BJ (cell line): ENCODE results near the gene SLC4A7. TPM values are rescaled to one million over a fixed set of nuclear protein-coding genes. Genes with fewer than 3 reads are reported as not detected.

Experiments
- CTCF ChIA-PET: fragments of 350-600 bp; formaldehyde crosslinking; extraction: SDS; loops from one replicate; lab custom pipeline; 2021; ENCODE audit warnings: antibody characterized with exemption, inconsistent platforms; lab: Yijun Ruan, JAX
- POLR2A ChIA-PET: fragments of 300-600 bp; sonication (Branson Sonifier 250); formaldehyde crosslinking; extraction: SDS; loops from one replicate; lab custom pipeline; 2021; ENCODE audit warnings: antibody characterized with exemption; lab: Charles Lee
- DNase-seq: peaks from one replicate; pipeline ENCODE4 v3.0.0-alpha.2; 2011; ENCODE audit warnings: low read depth
- H3K27me3 ChIP-seq: 2 replicates; pipeline ENCODE4 v1.6.0; 2011; ENCODE audit warnings: low read length; ENCODE audit not compliant: control insufficient read depth, insufficient read depth
- H3K36me3 ChIP-seq: 2 replicates; pipeline ENCODE4 v1.5.1; 2011; ENCODE audit warnings: low read length; ENCODE audit not compliant: control insufficient read depth, insufficient read depth
- H3K4me3 ChIP-seq: 2 replicates; pipeline ENCODE4 v1.5.1; 2011; ENCODE audit warnings: low read depth, mild to moderate bottlenecking, control low read depth, low read length
- polyA plus RNA-seq: library from polyadenylated mRNA; depleted of rRNA; stranded (reverse); fragments of >200 nt; gene quantifications from 2 replicates; pipeline ENCODE4 v1.2.3, GENCODE V29; 2011; rRNA removed
- small RNA-seq: library from RNA; depleted of rRNA; stranded (forward); fragments of <200 nt; gene quantifications from one replicate; pipeline ENCODE3, GENCODE V24; 2012; ENCODE audit warnings: low replicate concordance, low read depth; ENCODE audit not compliant: insufficient read length
- TF ChIP-seq, protein P1 (sequence below): IDR thresholded peaks from 2 replicates; pipeline ENCODE4 v1.5.1; 2011; ENCODE audit warnings: low read depth, mild to moderate bottlenecking, control low read depth, inconsistent platforms, low read length, moderate library complexity; ENCODE audit not compliant: insufficient read depth

Gene SLC4A7
- polyA plus RNA-seq, 1 experiment: 15.4 TPM

DNA sequence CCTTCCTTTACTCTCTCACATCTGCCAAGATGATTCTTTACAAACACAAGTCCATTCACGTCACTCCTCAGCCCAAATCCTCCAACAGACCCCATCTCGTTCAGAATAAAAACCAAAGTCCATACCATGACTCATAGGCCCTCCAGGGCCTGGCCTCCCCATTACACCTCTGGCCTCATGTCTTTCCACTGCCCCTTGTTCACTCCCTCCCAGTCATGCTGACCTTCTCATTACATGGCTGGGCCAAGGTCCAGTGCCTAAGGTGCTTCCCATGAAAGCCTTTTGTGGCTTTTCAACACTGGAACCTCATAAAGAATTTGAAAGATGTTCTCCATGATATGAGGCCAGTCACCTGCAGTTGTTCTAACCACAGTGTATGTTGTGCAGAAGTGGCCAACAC lies 159.5 kb downstream of the SLC4A7 start:
- TF ChIP-seq, protein P1, sequence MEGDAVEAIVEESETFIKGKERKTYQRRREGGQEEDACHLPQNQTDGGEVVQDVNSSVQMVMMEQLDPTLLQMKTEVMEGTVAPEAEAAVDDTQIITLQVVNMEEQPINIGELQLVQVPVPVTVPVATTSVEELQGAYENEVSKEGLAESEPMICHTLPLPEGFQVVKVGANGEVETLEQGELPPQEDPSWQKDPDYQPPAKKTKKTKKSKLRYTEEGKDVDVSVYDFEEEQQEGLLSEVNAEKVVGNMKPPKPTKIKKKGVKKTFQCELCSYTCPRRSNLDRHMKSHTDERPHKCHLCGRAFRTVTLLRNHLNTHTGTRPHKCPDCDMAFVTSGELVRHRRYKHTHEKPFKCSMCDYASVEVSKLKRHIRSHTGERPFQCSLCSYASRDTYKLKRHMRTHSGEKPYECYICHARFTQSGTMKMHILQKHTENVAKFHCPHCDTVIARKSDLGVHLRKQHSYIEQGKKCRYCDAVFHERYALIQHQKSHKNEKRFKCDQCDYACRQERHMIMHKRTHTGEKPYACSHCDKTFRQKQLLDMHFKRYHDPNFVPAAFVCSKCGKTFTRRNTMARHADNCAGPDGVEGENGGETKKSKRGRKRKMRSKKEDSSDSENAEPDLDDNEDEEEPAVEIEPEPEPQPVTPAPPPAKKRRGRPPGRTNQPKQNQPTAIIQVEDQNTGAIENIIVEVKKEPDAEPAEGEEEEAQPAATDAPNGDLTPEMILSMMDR: no peak
- CTCF ChIA-PET: interaction anchor here (0.7 to 2.4 kb wide), 4 partner anchors 8 to 388 kb away, joined by 3 to 6 read pairs (median 4); no protein-coding TSS in a partner anchor
- POLR2A ChIA-PET: no interaction called here
- DNase-seq: no peak
- no peaks in the 10 kb centered on the region for H3K27me3 ChIP-seq
- H3K4me3 ChIP-seq: no peak overlapping the region
- H3K36me3 ChIP-seq: no peaks in the 10 kb centered on the region

GRCh38 chr3:27323087-27323570 lies 161.1 kb downstream of the SLC4A7 start:
- CTCF ChIA-PET: interaction anchor here (0.5 to 2.4 kb wide), 2 partner anchors 12 to 111 kb away, joined by 4 to 6 read pairs; no protein-coding TSS in a partner anchor
- no peaks in the 10 kb centered on the region for H3K36me3 ChIP-seq
- POLR2A ChIA-PET: no interaction called here
- no peak for DNase-seq
- no peaks in the 10 kb centered on the region for H3K27me3 ChIP-seq
- H3K4me3 ChIP-seq: no peak overlapping the region
- TF ChIP-seq, protein P1: no peak

Small RNAs within 50 kb of the gene (small RNA-seq; reads per million reads assigned to genes)
- not detected for gene AC137675.1
- not detected for gene RNU1-96P

Other genes with a start within 250 kb of the SLC4A7 start
- 2.5 and 3.8 TPM in 2 replicates for gene NEK10, start 115.0 kb downstream of the SLC4A7 start, polyA plus RNA-seq
- gene EOMES, start 237.9 kb upstream of the SLC4A7 start, polyA plus RNA-seq: not detected in 2 replicates